Parathyroid adenoma (tissue), 2 donors: Measurements from ENCODE around the gene TEX13C.

Experiments used
- H2AFZ ChIP-seq: fragments of 300-600 bp; sonication (generic); one replicate; pipeline ENCODE4 v1.7.0; 2017; ENCODE audit warnings: antibody characterized with exemption, mild to moderate bottlenecking
- H3K27ac ChIP-seq: fragments of 300-600 bp; sonication (generic); one replicate; pipeline ENCODE4 v1.7.0; 2017
- H3K27me3 ChIP-seq: fragments of 300-600 bp; sonication (generic); one replicate; pipeline ENCODE4 v1.7.0; 2017; ENCODE audit warnings: low read length; ENCODE audit not compliant: control insufficient read depth, insufficient read depth
- H3K36me3 ChIP-seq: fragments of 300-600 bp; sonication (generic); one replicate; pipeline ENCODE4 v1.7.0; 2017; ENCODE audit warnings: low read length; ENCODE audit not compliant: control insufficient read depth, insufficient read depth
- H3K4me1 ChIP-seq: fragments of 300-600 bp; sonication (generic); one replicate; pipeline ENCODE4 v1.7.0; 2017; ENCODE audit warnings: control low read depth
- H3K4me2 ChIP-seq: fragments of 300-600 bp; sonication (generic); one replicate; pipeline ENCODE4 v1.7.0; 2017; ENCODE audit warnings: low read length
- H3K4me3 ChIP-seq: fragments of 300-600 bp; sonication (generic); one replicate; pipeline ENCODE4 v1.7.0; 2017; ENCODE audit warnings: low read depth, low read length
- H3K79me2 ChIP-seq: fragments of 300-600 bp; sonication (generic); one replicate; pipeline ENCODE4 v1.7.0; 2017; ENCODE audit warnings: control low read depth
- H3K9ac ChIP-seq: fragments of 300-600 bp; sonication (generic); one replicate; pipeline ENCODE4 v1.7.0; 2017; ENCODE audit warnings: mild to moderate bottlenecking
- H3K9me3 ChIP-seq: fragments of 300-600 bp; sonication (generic); one replicate; pipeline ENCODE4 v1.7.0; 2017; ENCODE audit warnings: low read length; ENCODE audit not compliant: control insufficient read depth
- TF ChIP-seq, protein P1 (sequence below): fragments of 300-600 bp; sonication (generic); IDR thresholded peaks from one replicate; pipeline ENCODE4 v1.7.0; 2017; ENCODE audit warnings: antibody characterized with exemption, mild to moderate bottlenecking
- donor health status: primary hyperparathyroidism.

Gene TEX13C

DNA sequence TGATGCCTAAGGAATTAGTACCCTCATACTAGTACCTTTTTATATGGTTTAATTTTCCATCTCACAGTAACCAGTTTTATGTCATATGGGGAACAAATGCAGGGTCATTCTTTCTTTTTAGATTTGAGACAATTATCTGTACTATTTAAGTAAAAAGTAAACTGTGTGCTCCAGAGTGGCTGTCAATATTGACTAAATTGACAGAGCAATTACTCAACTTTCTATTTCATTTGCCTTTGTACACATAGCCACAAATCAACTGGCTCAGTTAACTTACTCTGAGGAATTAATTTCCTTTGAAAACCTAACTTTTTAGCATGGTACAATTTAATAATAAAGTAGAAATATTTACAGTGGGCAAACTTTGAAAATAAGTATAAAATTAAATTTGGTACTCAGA lies 28.5 kb upstream of the TEX13C start:
- no peaks in the 10 kb centered on the region for H3K4me1 ChIP-seq
- TF ChIP-seq, protein P1, sequence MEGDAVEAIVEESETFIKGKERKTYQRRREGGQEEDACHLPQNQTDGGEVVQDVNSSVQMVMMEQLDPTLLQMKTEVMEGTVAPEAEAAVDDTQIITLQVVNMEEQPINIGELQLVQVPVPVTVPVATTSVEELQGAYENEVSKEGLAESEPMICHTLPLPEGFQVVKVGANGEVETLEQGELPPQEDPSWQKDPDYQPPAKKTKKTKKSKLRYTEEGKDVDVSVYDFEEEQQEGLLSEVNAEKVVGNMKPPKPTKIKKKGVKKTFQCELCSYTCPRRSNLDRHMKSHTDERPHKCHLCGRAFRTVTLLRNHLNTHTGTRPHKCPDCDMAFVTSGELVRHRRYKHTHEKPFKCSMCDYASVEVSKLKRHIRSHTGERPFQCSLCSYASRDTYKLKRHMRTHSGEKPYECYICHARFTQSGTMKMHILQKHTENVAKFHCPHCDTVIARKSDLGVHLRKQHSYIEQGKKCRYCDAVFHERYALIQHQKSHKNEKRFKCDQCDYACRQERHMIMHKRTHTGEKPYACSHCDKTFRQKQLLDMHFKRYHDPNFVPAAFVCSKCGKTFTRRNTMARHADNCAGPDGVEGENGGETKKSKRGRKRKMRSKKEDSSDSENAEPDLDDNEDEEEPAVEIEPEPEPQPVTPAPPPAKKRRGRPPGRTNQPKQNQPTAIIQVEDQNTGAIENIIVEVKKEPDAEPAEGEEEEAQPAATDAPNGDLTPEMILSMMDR: no peak

DNA sequence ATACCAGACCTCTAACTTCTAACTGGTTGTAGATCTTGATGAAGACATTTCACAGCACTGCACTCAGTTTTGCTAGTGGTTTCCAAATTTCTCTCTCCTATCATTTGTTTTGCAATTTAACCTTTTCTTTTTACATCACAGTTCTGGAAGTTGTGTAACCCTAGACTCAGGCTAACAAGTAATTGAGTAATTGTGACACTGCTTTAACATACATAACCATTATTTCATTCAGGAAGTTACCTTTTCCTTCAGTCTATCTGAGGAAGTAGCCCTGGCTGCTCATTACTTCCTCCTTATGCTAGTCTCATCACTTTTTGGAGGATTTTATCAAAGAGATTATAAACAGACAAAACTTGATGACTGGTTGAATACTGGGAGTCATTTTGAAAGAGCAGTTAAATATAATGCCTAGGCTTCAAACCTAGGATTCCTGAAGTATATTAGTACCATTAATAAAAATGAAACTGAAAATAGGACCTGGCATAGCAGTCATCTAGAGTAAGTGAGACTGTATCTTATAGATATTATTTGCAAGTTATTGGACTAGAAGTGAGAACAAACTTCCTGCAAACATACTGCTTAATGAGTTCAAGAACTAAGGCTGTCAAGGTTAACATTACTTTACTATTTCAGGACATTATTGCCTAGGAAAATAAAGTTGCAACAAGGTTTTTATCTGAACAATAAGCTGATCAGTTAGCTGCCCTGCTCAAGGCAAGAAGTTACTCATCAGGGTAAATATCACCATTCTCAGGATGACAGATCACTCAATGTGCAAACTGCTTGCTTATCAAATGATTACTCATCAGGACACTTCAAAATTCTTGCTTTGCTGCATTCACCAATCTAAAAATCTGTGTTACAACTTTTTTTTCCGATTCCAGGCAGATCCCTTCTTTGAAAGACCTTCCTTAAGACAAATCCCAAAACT lies 25.6 kb upstream of the TEX13C start:
- H3K36me3 ChIP-seq: no peaks in the 10 kb centered on the region
- H3K9ac ChIP-seq: no peak overlapping the region
- H3K4me2 ChIP-seq: no peak overlapping the region
- H3K4me1 ChIP-seq: no peaks in the 10 kb centered on the region
- H2AFZ ChIP-seq: no peak overlapping the region
- H3K79me2 ChIP-seq: no peaks in the 10 kb centered on the region
- no peaks in the 10 kb centered on the region for H3K27me3 ChIP-seq
- no peak overlapping the region for H3K4me3 ChIP-seq
- H3K9me3 ChIP-seq: no peaks in the 10 kb centered on the region
- TF ChIP-seq, protein P1: no peak
- no peak overlapping the region for H3K27ac ChIP-seq

More for the DNA sequence above, 28.5 kb upstream of the TEX13C start:
- no peak overlapping the region for H3K27ac ChIP-seq
- no peak overlapping the region for H2AFZ ChIP-seq
- no peaks in the 10 kb centered on the region for H3K27me3 ChIP-seq
- H3K79me2 ChIP-seq: no peaks in the 10 kb centered on the region
- H3K4me2 ChIP-seq: no peak overlapping the region
- H3K9ac ChIP-seq: no peak overlapping the region
- H3K9me3 ChIP-seq: no peaks in the 10 kb centered on the region
- no peak overlapping the region for H3K4me3 ChIP-seq
- H3K36me3 ChIP-seq: no peaks in the 10 kb centered on the region

DNA sequence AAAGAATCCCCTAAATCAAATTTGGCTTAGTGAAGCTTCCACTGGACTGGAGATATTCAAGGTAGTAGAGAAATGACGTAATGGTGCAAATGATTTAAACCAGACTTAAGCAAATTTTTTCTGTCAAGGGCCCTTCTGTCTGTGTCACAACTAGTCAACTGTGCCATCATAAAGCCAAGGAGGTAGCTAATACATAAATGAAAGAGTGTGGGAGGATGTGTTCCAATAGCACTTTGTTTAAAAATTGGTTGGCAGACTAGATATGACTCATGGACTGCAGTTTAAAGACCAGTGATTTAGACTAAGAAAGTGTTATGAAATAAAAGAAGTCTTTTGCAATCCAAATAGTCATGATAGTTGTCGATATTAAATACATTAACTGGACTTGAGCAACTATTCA lies 24.3 kb upstream of the TEX13C start:
- H3K4me2 ChIP-seq: no peak overlapping the region
- H3K9ac ChIP-seq: no peak overlapping the region
- no peaks in the 10 kb centered on the region for H3K27me3 ChIP-seq
- no peak overlapping the region for H3K27ac ChIP-seq
- no peaks in the 10 kb centered on the region for H3K79me2 ChIP-seq
- TF ChIP-seq, protein P1: no peak
- H3K4me3 ChIP-seq: no peak overlapping the region
- H3K4me1 ChIP-seq: no peaks in the 10 kb centered on the region
- H3K36me3 ChIP-seq: no peaks in the 10 kb centered on the region
- no peak overlapping the region for H2AFZ ChIP-seq
- H3K9me3 ChIP-seq: no peaks in the 10 kb centered on the region

DNA sequence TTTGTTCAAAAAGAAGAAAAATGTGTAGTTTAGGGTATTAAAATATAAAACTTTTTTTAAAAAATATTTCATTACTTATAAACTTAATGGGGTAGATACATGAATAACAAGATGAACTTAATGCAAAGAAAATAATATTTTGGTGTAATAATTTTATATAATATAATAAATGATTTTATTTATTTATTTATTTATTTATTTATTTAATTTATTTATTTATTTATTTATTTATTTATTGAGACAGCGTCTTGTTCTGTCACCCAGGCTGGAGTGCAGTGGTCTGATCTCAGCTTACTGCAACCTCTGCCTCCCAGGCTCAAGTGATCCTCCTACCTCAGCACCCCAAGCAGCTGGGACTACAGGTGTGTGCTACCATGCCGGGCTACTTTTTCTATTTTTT lies 20.8 kb upstream of the TEX13C start:
- Histone ChIP-seq H3K4me2 (no peak overlapping the region), H3K79me2 (no peaks in the 10 kb centered on the region), H3K9ac (no peak overlapping the region), H2AFZ (no peak overlapping the region), H3K4me1 (no peaks in the 10 kb centered on the region), H3K9me3 (no peaks in the 10 kb centered on the region), H3K27ac (no peak overlapping the region), H3K4me3 (no peak overlapping the region), H3K36me3 (no peaks in the 10 kb centered on the region), H3K27me3 (no peaks in the 10 kb centered on the region)
- TF ChIP-seq, protein P1: no peak
